HL-60/S4 (cell line): ENCODE measurements around the gene CCDC40.
"Not testable (repeated sequence)": the region's sequence is repeated elsewhere in the genome, so short reads cannot be mapped to it uniquely, and the experiment has no call there.

ENCODE experiments used
- in situ Hi-C: fragments of 300-500 bp; cut with MboI; formaldehyde crosslinking; loops from 2 replicates; pipeline ENCODE4 v1.14.3; 2022; ENCODE audit warnings: low sequenced_read_pairs

The CCDC40 gene

DNA sequence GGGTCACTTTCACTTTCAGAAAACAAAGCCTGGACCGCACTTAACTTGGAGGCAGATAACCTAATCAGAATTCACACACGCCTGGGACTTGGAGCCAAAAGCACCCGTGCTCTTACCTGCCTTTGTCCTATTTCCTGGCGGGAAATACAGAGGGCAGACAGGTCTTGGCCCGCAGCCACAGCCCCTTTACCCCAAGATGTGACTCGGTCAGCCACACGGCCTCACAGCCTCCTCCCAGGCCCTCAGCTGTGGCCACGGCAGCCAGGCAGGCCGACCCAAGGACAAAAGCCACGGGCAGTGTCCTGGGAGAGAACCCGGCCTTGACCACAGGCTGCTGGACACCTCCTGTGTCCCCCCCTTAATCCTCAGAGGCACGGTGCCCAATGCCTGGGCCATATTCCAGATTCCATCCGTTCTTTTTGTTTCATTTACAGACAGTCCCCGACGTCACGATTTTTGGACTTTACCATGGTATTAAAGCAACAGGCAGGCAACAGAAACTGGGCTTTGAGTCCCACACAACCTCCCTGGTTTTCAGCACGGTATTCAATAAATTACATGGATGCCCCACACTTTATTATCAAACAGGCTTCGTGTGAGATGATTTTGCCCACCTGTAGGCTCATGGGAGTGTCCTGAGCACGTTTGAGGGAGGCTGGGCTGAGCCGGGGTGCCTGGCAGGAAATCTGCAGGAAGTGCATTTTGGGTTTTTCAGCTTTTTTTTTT lies 34.8 kb downstream of the CCDC40 start:
- in situ Hi-C loops: no loop called here

GRCh38 chr17:80072410-80072809 lies 36.0 kb downstream of the CCDC40 start:
- in situ Hi-C loops: no loop called here

GRCh38 chr17:80080081-80080480 lies 43.6 kb downstream of the CCDC40 start:
- in situ Hi-C loops: no loop called here

GRCh38 chr17:80081596-80081995 lies 45.2 kb downstream of the CCDC40 start:
- in situ Hi-C loops: no loop called here

- in situ Hi-C loops: no loop called here
Observed at GRCh38 chr17:80082403-80083135, 46.1 kb downstream of the CCDC40 start.

DNA sequence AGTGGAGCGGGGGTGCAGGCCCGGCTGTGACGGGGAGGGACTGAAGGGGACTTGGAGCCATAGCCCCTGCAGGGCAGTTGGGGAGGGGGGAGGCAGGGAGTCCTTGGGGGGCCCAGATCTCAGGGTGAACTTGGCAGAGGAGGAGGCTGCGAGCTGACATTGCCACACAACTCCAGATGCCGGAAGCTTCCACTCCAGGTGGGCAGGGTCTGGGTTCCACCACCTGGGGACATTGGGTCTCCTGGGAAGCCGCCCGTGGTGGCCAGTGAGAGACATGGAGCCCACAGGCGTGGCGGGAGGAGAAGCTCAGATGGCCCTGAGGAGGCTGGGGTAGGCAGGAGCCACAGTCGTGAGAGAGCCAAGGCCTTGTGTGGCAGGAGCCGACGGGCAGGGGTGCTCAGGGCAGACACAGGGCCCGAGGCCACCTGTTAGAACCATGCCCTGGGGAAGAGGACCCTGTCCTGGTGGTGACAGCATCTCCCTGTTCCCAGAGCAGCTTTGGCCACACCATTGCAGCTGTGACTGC lies 46.8 kb downstream of the CCDC40 start:
- in situ Hi-C loops: no loop called here

DNA sequence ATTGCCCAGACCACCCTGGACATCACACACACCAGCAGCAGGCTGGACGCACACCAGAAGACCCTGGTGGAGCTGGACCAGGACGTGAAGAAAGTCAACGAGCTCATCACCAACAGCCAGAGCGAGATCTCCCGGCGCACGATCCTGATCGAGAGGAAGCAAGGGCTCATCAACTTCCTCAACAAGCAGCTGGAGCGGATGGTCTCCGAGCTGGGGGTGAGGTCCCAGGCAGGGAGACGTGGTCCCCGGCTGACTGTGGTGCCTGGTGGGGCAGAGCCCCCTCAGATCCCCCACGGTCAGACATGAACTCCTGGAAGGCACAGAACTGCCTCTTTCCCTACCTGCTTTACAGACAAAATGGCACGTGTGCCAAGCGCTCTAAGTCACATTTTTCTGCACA lies 48.3 kb downstream of the CCDC40 start:
- in situ Hi-C loops: no loop called here

- in situ Hi-C loops: no loop called here
Observed at GRCh38 chr17:80086081-80086480, 49.6 kb downstream of the CCDC40 start.

DNA sequence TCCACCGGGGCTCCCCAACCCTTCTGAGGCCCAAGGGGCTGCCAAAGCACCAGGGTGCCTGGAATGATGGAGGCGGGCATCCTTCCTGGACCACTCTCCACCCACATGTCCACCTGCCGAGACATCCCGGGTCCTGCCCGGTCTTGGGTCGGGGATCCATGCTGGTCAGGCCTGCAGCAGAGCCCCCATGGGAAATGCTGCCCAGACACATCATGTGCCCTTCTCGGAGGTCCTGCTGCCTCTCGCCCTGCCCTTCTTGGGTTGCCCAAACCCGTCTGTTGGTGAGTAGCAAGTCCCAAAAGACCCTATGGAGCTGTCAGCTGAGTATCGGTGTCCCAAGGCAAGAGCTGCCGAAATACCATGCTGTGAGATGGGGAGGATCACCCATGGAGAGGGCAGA lies 50.2 kb downstream of the CCDC40 start:
- in situ Hi-C loops: no loop called here

- in situ Hi-C loops: no loop called here
Observed at GRCh38 chr17:80087346-80088265, 51.2 kb downstream of the CCDC40 start.

- in situ Hi-C loops: no loop called here
Observed at GRCh38 chr17:80089762-80090161, 53.3 kb downstream of the CCDC40 start.

DNA sequence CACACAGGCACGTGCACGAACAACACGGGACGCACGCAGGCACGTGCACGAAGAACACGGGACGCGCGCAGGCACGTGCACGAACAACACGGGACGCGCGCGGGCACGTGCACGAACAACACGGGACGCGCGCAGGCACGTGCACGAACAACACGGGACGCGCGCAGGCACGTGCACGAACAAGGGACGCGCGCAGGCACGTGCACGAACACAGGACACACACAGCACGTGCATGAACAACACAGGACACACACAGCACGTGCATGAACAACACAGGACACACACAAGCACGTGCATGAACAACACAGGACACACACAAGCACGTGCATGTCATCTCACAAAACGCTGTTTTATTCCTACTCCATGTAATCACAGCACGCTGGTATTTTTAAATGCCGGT lies 53.7 kb downstream of the CCDC40 start:
- in situ Hi-C loops: not testable (repeated sequence)

- in situ Hi-C loops: no loop called here
Observed at GRCh38 chr17:80091376-80091775, 54.9 kb downstream of the CCDC40 start.

GRCh38 chr17:80092959-80093358 lies 56.5 kb downstream of the CCDC40 start:
- in situ Hi-C loops: no loop called here

GRCh38 chr17:80095038-80095843 lies 58.8 kb downstream of the CCDC40 start:
- in situ Hi-C loops: no loop called here

- in situ Hi-C loops: no loop called here
Observed at GRCh38 chr17:80095844-80096475, 59.5 kb downstream of the CCDC40 start.

- in situ Hi-C loops: no loop called here
Observed at GRCh38 chr17:80096561-80097021, 60.1 kb downstream of the CCDC40 start.

GRCh38 chr17:80097127-80097621 lies 60.7 kb downstream of the CCDC40 start:
- in situ Hi-C loops: no loop called here

DNA sequence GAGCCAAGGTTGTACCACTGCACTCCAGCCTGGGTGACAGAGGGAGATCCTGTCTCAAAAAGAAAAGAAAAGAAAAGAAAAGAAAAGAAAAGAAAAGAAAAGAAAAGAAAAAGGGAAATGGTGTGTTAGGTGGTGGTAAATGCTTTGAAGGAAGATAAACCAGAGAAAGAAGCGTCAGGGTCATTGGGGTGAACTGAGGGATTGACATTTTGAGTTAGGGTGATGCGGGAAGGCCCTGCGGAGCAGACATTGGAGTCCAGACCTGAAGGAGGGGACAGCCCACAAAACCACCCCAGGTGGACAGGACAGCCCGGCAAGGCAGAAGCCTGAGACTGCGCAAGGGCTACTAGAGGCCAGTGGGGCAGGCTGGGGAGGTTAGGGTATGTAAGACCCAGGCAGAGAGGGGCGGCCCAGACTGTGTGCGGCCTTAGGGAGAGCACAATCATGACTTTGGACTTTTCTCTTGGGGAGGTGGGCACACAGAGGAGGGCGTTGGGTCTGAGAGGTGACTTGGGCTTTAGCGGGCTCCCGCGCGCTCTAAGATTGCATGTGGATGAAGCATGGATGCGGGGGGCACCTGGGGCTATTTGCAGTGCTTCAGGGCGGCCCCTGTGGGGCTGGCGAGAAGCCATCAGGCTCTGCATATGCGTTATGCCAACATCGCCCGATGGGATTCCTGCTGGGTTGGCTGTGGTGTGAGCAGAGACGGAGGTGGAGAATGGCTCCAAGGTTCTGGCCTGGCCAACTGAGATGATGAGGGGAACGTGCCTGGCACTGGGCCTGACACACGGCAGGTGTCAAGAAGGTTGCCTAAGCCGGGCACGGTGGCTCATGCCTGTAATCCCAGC lies 61.6 kb downstream of the CCDC40 start:
- in situ Hi-C loops: no loop called here
